ENCODE data around the gene DAP. TPM values are rescaled to one million over a fixed set of nuclear protein-coding genes. Genes with fewer than 3 reads are reported as not detected.

The DAP gene
- total and polyA plus RNA-seq, 5 experiments from 2014 or later = 31.0 to 71.9 (median 42.7) TPM

DNA sequence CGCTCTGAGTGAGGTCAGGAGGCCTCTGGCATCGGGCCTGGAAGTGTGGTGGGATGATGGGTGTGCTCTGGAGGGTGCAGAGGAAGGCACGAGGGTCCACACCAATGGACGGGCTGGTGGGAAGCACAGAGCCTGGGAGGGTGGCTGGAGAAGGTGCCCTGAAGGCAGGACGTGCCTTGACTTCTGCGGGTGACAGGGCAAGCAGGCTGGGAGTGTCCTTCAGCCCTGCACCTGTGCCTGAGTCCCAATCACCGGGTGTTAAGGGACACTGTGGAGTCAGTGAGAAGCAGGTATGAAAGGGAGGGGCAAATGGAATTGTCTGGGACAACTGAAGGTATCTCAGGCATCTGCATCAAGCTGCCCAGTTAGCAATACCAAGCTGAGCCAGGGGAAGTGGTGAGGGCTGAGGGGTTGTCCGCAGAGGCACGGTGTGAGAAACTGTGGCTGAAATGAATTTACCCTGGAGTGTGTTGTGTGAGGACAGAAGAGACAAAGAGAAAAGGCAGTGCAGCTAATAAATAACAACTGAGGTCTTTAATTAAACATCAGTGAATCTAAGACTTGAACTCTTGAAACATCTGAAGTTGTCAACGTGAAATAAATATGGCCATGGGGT, 50.4 kb downstream of the DAP start:
- Mint-ChIP-seq H3K27me3 (no peaks in the 10 kb centered on the region), H3K36me3 (peaks cover 0 to 6% (median 5%) of the 10 kb centered on the region in 3 donors), H3K4me3 (no peak overlapping the region), H3K27ac (peak overlapping the region in 3 of 10 donors; percentile 9 to 58 (median 11)), H3K9me3 (no peaks in the 10 kb centered on the region), H3K4me1 (peaks cover 24 to 40% (median 28%) of the 10 kb centered on the region in 4 donors)
- DNase-seq = no peak
- ATAC-seq = no peak
- POLR2A ChIA-PET = no interaction called here

DNA sequence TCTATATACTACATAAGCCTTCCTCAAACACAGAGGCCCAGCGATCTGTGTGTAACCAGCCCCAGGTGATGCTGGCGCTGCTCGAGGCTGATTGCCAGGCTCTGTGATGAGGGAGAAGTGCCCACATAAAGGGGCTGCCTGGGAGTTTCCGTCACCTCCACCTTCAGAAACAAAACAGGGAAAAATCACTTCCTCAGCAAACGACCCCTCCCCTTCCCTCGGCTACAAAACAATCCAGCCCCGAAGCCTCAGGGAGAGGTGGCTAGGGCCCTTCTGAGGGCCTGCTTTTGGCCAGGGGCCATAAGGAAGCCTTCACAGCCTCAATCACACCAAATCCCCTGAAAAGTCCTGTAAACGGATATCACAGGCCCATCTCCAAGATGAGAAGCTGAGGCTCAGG, 51.1 kb downstream of the DAP start:
- Mint-ChIP-seq H3K27me3 (no peaks in the 10 kb centered on the region), H3K36me3 (peaks cover 0 to 5% (median 5%) of the 10 kb centered on the region in 3 donors), H3K9me3 (no peaks in the 10 kb centered on the region), H3K27ac (peak overlapping the region in 2 of 10 donors; percentile 9 to 58), H3K4me3 (no peak overlapping the region), H3K4me1 (peaks cover 31 to 47% (median 33%) of the 10 kb centered on the region in 4 donors)
- DNase-seq = no peak
- POLR2A ChIA-PET = no interaction called here
- no peak for ATAC-seq

DNA sequence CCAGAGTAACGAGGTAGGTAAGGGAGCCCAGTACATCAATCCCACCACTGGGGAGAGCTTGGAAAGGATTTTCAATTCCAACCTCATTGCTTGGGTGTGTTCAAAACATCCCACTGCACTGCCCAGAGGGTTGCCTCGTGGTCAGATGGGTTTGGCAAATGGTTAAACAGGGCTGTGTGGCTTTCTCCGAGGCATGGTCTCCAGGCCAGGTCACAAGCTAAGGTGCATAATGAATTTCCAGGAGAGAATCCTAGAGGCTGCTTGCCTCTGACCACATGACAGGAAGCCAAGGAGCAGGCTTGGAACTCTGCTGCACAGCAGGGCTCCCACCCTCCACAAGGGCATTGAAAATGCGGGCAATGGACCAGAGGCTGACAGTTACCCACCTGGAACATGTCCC, 51.6 kb downstream of the DAP start:
- no peaks in the 10 kb centered on the region for H3K9me3 Mint-ChIP-seq
- H3K36me3 Mint-ChIP-seq = peaks cover 0 to 5% (median 2%) of the 10 kb centered on the region in 3 donors
- no peak overlapping the region for H3K27ac Mint-ChIP-seq
- ATAC-seq (no peak), DNase-seq (no peak)
- POLR2A ChIA-PET = no interaction called here
- no peaks in the 10 kb centered on the region for H3K27me3 Mint-ChIP-seq
- no peak overlapping the region for H3K4me3 Mint-ChIP-seq
- H3K4me1 Mint-ChIP-seq = peaks cover 36 to 52% (median 37%) of the 10 kb centered on the region in 4 donors

- ATAC-seq (no peak), DNase-seq (no peak)
- Mint-ChIP-seq H3K9me3 (no peaks in the 10 kb centered on the region), H3K4me1 (peaks cover 39 to 60% (median 43%) of the 10 kb centered on the region in 4 donors), H3K4me3 (no peak overlapping the region), H3K27ac (no peak overlapping the region), H3K27me3 (no peaks in the 10 kb centered on the region), H3K36me3 (peaks cover 0 to 2% (median 0%) of the 10 kb centered on the region in 3 donors)
- POLR2A ChIA-PET = no interaction called here
These were observed 52.7 kb downstream of the DAP start for GRCh38 chr5:10708189-10708944.

- ATAC-seq (no peak), DNase-seq (no peak)
- H3K36me3 Mint-ChIP-seq = peaks cover 0 to 2% (median 0%) of the 10 kb centered on the region in 3 donors
- POLR2A ChIA-PET = no interaction called here
- H3K27ac Mint-ChIP-seq = peak overlapping the region in 4 of 10 donors; percentile 12 to 80 (median 46)
- no peaks in the 10 kb centered on the region for H3K9me3 Mint-ChIP-seq
- no peak overlapping the region for H3K4me3 Mint-ChIP-seq
- H3K4me1 Mint-ChIP-seq = peaks cover 36 to 63% (median 44%) of the 10 kb centered on the region in 4 donors
- no peaks in the 10 kb centered on the region for H3K27me3 Mint-ChIP-seq
These were observed 53.6 kb downstream of the DAP start for GRCh38 chr5:10707198-10708142.

GRCh38 chr5:10706326-10706725, 54.7 kb downstream of the DAP start:
- POLR2A ChIA-PET = no interaction called here
- H3K9me3 Mint-ChIP-seq = no peaks in the 10 kb centered on the region
- H3K36me3 Mint-ChIP-seq = peaks cover 0 to 3% (median 0%) of the 10 kb centered on the region in 3 donors
- H3K27me3 Mint-ChIP-seq = no peaks in the 10 kb centered on the region
- H3K4me3 Mint-ChIP-seq = no peak overlapping the region
- H3K27ac Mint-ChIP-seq = peak overlapping the region in 2 of 10 donors; percentile 28 to 35
- ATAC-seq (no peak), DNase-seq (no peak)
- peaks cover 32 to 53% (median 41%) of the 10 kb centered on the region in 4 donors for H3K4me1 Mint-ChIP-seq

DNA sequence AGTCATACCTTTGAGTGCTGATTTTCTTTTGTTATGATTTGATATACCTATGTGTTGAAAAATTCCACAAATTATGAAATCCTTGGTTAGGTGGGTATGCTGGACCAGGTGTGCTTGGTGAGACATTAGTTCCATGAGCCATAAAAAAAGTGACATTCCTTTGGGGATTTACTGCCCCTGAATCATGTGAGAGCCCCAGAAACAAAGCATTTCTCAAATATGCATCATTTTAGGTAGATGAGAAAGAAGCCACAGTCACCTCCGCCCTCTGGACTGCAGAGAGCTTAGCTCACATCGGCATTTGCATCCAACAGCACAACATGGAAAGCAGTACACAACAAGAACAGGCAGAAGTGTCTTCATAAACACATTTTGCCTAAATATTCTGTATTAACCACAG, 55.3 kb downstream of the DAP start:
- Mint-ChIP-seq H3K4me1 (peaks cover 32 to 53% (median 40%) of the 10 kb centered on the region in 4 donors), H3K27me3 (no peaks in the 10 kb centered on the region), H3K36me3 (peaks cover 0 to 3% (median 0%) of the 10 kb centered on the region in 3 donors), H3K27ac (peak overlapping the region in 6 of 10 donors; percentile 7 to 76 (median 43)), H3K9me3 (no peaks in the 10 kb centered on the region), H3K4me3 (peak overlapping the region in 2 of 10 donors; percentile 1 to 23)
- ATAC-seq (no peak), DNase-seq (no peak)
- POLR2A ChIA-PET = no interaction called here

DNA sequence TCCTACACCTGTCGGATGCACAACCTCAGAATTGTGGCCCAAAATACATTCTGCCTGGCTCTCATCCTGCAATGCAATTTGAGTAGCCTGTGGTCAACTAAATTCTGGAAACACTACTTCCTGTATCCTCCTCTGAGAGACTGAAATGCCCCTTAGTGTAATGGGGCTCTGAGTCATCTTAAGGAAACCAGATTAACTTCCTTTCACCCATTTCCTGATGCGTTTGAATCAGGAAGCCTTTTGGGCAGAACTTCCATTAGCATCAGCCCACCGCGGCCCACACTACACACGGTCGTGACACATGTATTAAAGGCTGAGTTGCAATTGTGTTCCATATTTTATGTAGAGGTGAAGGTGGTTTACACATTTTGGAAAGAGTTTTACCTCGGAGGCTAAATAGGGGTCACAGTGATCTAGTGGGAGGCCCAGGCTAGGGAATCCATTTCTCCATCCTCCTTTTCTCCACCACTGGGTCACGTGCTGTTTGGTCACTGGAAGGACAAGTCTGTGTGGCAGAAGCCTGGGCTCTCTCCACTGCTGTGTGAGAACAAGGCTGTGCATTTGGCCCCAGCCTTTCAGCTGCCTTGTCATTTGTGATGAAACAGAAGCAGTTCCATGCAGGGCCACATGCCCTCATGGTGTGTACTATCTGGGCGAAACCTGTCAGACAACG, 55.9 kb downstream of the DAP start:
- Mint-ChIP-seq H3K36me3 (peaks cover 0 to 3% (median under 1%) of the 10 kb centered on the region in 3 donors), H3K27me3 (no peaks in the 10 kb centered on the region), H3K27ac (peak overlapping the region in 8 of 10 donors; percentile 12 to 77 (median 55)), H3K4me1 (peaks cover 31 to 56% (median 42%) of the 10 kb centered on the region in 4 donors), H3K9me3 (no peaks in the 10 kb centered on the region), H3K4me3 (peak overlapping the region in 5 of 10 donors; percentile 1 to 23 (median 11))
- ATAC-seq (peak in 1 of 2 donors; percentile 29), DNase-seq (no peak)
- POLR2A ChIA-PET = no interaction called here

- Mint-ChIP-seq H3K4me3 (no peak overlapping the region), H3K36me3 (peaks cover 0 to 4% (median 3%) of the 10 kb centered on the region in 3 donors), H3K27me3 (no peaks in the 10 kb centered on the region), H3K27ac (peak overlapping the region in 1 of 10 donors; percentile 39), H3K4me1 (peaks cover 34 to 70% (median 49%) of the 10 kb centered on the region in 4 donors), H3K9me3 (no peaks in the 10 kb centered on the region)
- DNase-seq = no peak
- ATAC-seq = no peak
- POLR2A ChIA-PET = no interaction called here
These were observed 57.4 kb downstream of the DAP start for GRCh38 chr5:10703676-10704075.

- Mint-ChIP-seq H3K27ac (peak overlapping the region in 2 of 10 donors; percentile 57 to 63), H3K4me1 (peaks cover 32 to 68% (median 50%) of the 10 kb centered on the region in 4 donors), H3K36me3 (peaks cover 0 to 4% (median 3%) of the 10 kb centered on the region in 3 donors), H3K4me3 (no peak overlapping the region), H3K9me3 (no peaks in the 10 kb centered on the region), H3K27me3 (no peaks in the 10 kb centered on the region)
- ATAC-seq = no peak
- POLR2A ChIA-PET = no interaction called here
- DNase-seq = no peak
These were observed 58.0 kb downstream of the DAP start for GRCh38 chr5:10702911-10703491.

DNA sequence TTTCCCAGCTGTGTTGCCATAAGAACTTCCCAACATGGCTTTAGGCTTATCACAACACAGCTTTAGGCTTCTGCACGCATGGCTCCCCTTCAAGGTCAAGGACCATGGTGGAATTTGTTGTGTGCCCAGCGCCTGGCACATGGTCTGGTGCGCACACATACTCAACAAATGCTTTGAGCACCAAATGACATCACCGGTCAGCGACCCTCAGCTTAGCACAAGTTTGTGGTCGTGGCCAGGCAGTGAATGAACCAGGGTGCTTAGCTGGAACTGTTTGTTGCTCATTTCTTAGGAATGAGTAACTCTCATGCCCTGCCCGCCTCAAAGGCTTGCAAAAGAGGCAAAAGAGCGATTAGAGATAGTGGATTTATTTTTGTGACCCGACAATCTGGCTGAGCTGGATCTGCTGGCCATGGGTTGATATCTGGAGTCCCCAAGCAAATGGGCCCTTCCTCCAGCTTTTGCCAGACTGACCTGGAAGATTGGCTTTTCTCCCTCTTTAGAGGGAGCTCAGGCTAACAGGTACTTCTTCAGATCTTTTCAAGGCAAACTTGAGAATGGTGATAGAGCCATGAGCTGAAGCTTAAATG, 58.9 kb downstream of the DAP start:
- peaks cover 0 to 4% (median 3%) of the 10 kb centered on the region in 3 donors for H3K36me3 Mint-ChIP-seq
- H3K27me3 Mint-ChIP-seq = no peaks in the 10 kb centered on the region
- no peak overlapping the region for H3K27ac Mint-ChIP-seq
- H3K4me1 Mint-ChIP-seq = peaks cover 28 to 68% (median 50%) of the 10 kb centered on the region in 4 donors
- no peak overlapping the region for H3K4me3 Mint-ChIP-seq
- DNase-seq (no peak), ATAC-seq (no peak)
- H3K9me3 Mint-ChIP-seq = no peaks in the 10 kb centered on the region
- POLR2A ChIA-PET = no interaction called here

All from naive thymus-derived CD8-positive, alpha-beta T cell (primary cell).